RKO (cell line): ENCODE results near the gene TSHZ3.

Experiments
- DNase-seq: peaks from one replicate; pipeline ENCODE4 v3.0.0-alpha.2; 2016; ENCODE audit warnings: low spot score

The TSHZ3 gene

DNA sequence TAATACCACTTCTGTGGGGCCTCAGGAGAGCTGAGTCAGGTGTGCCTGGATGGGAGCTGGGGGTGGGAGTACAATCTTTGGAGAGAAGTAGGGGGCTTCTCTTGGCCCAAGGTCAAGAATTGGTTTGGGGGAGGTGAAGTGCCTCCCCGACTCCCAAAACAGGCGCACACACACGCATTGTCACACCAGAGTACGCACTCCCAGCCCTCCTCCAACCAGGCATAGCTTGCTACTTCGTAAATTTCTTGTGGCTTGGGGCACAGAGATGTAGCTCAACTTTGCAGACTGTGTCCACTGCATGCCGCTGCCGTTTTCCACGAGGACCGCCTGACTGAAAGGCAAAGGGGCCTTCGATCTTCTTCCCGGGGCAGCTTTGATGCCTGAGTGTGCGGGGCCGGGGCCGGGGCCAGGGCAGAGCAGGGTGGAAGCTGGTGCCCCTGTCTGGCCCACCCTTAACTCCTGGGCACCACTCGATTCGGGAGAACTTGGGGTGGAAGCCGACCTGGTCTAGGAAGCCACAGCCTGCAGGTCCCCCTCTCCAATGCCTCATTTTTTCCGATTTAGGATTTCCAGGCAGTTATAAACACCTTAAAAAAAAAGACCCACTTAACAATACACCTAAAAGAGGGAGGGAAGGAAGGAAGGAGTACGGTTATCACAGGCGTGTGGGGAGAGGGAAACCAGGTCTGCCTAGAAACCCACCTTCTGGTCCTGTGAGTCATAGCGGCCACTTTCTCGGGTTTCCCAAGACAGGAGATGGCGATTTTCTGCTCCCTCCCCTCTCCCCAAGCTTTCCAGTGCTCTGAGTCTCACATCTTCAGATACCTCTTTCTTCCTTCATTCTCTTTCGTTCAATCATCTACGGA lies 5.8 kb upstream of the TSHZ3 start:
- no peak for DNase-seq

DNA sequence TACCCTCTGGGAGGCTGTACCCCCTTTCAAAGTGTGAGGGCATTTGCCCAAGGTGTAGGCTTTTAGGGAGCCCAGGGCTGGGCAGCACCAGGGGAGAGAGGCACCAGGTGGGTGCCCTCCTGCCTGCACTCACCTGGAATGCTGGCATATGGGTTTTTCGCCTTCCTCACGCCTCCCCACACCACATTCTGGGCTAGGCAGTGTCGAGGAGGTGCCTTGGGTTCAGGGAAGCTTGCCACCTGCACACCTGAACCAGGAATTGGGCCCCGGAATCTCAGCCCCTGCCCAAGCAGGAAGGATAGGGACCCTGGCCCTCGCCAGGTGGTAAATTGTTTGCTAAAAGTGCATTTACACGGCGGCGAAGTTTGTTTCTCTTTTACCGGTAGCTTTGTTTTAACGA lies 5.1 kb upstream of the TSHZ3 start:
- DNase-seq: no peak

DNA sequence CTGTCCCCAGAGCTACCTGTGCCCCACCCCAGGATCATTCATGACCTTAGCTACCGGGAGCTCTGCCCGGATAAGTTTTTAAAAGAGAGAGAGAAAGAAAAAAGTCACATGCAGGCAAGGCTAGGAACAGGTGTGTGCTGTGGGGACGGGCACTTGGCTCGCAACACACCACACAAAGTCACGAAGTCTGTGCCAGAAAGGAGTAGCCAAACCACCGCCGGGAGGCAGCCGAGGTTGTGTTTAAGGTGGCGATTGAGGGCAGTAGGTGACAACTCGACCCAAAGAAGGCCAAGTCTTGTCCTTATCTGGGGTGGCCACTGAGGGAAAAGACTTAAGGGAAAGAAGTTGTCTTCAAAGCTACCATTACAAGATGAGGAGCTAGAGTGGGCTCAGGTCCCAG lies 4.6 kb upstream of the TSHZ3 start:
- DNase-seq: no peak

DNA sequence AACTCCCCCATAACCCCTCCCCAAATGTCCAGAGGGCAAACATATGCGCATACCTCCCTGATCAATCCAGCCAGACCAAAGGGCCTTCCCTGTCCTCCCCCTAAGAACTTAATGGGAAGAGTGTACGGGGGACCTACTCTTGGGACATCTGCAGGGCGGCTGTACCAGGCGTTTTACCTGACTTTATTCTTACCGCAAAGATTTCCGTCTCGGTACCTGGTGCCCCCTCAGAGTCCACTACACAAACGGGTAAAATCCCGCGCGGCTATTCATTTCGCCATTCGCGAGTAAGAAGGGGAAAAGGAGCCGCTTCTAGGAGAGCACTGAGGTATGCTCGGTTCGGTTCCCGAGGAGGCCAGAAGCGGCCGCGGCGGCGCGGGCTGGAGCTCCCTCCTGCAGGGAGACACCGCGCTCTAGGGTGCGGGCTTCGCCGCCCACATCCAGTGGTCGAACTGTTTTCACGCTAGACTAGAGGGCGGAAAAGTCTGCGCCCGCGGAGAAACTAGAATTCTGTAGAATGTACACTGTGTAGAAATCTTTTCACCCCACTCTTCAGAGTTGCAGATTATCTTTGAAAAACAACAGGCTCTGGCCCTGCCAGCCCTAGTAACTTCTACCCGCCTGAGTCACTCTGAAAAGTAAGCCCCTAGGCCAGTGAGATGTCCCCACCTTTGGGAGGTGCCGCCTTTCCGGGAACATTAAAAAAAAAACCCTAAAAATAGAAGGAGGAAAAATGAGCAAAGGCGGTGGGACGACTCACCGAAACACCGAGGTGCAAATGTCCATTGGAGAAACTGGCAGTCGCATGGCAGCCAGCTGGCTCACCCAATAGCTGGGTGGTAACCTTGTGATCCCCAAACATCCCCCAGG lies 3.8 kb upstream of the TSHZ3 start:
- DNase-seq: no peak

DNA sequence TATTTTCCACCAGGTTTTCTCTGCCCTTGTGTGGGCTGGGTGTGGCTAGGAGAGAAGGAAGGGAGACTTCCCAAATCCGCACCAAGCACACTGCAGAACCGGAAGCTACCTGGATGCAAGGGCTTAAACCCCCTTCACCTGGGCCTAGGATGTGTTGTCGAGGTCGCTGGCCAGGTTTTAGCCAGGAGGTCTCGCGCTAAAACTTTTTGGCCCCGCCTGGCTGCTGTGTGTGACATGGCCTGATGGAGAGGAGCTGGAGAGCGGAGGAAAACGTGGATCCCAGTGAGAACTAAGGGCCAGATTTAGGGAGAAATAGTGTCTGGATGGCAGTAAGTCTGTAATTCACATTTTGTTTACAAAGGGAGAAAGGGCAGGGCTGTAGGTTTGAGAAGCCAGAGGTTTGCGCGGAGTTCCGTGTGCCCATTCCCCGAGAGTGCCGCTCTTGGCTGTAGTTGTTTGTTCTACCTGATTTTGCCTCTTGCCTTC lies 3.1 kb upstream of the TSHZ3 start:
- DNase-seq: no peak

DNA sequence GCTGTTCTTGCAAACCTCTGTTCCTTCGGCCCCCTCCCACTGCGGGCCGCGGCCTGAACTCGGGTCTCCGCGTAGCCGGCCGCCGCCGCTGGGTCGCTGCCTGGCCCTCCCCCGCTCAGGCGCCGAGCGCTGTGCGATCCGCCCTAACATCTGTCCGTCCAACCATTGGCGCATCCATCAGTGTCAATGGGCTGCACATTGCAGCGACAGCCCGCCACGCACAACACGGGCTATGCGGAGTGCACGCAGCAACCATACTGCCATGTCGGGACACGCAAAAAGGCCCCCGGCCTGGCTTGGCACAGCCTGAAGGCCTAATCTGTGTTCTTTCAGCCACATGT lies 2.6 kb upstream of the TSHZ3 start:
- no peak for DNase-seq

DNA sequence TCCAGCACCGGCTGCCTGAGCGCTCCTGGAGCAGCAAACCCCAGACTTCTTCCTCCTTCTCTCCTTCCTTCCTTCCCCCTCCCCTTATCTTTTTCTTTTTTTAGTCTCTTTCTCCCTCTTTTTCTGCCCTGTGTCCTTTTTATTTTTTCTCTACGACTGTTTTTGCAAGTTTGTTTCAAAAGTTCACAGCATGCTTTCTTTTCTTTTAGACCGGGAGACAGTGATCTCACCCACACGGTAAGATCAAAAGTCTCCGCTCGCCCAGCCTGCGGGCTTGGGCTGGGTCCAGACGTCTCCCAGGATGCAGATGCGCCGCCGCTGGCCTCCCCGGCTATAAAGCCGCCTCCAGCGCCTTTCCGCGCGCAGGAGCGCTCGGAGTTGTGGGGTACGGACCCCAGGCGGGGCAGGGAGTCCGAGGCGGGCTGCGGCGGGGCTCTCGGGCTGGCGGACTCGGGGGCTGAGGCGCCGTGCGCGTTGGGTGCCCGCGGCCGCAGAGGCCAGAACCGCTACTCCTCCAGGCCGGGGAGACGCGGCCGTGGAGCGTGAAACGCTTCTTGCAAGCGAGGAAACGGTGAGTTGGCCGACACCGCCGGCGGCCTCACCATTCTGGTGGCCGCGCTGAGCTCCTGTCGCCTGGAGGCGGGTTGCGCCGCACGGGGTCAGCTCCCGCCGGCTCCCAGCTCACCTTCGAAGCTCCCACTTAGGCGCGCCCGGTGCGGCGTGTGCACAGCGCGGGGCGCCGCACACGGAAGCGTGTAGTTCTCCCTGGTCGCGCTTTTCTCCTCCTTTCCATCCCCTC lies 2.0 kb upstream of the TSHZ3 start:
- no peak for DNase-seq

DNA sequence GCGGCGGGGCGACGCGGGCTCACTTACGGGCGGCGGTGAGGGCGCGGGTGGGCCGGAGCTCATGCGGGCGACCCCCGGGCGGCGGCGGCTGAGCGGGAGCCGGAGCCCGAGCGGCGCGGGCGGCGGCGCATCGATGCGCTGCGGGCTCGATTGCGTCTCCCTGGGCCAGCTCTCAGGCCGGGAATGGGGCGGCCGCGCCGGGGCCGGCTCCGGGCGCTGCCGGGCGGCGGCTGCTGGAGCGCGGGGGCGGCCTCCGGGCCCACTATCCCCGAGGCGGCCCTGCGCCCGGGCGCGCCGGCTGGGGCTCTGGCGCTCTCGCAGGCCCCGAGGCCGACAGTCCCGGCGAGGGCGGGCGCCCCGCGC lies 1.4 kb upstream of the TSHZ3 start:
- DNase-seq: no peak

DNA sequence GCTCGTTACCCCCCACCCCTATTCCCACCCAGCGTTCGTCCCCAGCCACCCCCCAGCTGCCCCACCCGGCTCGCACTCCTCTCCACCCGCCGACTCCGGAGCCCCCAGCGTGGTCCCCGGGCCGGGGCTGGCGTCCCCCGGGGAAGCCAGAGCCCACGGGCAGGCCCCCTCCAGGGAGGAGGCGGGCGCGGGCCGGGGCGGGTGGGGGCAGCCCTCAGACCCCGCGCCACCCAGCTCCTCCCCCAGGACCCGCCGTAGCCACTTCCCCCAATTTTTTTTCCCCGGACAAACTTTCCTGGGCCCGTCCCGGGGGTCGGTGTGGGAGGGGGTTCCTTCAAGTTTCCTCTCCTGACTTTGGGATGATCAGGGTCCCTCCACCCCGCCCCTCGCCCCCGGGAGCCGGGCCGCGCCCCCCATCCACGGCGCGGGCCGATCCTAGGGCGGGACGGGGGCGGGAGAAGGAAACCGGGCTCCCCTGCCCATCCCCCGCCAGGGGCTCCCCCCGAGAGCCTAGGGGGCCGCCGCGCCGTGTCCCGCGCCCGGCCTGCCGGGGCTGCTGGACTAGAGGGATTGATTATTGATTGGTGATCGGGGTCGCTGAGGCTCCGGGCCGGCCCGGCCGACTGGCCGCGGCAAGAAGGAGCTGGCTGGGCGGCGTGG lies 927 bp upstream of the TSHZ3 start:
- no peak for DNase-seq

DNA sequence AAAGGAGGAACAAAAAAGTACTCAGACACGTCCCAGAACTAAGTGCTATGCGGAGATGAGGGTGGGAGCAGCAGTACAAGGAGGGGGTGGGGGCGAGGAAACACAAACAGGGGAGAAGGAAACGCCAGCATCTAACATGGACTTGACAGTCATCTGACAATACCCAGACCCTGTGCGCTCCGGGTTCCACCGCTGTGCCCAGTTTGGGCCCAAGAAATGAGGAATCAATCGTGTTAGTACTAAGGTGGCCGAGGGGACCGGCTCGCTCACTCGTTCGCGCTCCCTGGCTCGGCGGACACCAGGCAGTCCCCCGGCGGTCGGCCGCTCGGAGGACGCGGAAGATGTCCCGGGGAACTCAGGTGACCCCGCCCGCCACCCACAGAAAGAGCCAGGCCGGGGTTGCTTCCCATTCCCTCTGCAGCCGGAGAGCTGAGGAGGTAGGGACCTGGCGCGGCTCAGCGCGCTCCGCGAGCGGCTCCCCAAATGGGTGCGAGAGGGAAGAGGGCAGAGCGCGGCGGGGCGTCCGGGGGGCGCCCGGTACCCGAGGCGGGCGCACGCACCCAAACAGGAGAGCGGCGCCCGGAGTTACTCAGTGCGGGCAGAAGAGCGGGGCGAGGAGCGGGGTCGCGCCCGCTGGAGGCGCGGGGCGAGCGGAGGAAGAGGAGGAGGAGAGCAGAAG lies 616 bp downstream of the TSHZ3 start:
- no peak for DNase-seq

DNA sequence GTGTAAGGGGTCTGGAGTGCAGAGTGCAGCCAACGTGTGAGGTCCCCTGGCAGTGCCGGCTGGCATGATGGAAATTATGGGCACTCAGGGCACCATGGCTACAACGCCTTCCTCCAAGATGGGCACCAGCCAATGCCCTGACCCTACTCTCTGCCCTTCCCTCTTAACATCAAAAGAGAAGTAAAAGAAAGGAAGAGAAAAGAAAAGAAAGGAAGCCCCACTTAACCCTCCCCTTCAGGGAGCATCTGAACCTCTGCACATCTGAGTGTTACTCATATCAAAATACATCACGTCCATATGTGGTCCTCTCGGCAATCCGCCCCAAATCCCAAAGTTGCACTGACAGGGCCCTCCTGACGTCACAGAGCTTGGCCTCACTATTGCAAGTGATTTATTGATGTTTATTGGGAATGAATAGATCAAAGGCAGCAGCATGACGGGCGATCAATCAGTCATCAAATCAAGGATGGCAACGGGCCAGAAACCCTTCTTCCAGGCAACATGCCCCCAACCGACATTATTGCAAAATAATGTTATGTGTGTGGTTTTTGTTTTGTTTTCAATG lies 1.3 kb downstream of the TSHZ3 start:
- DNase-seq: no peak

DNA sequence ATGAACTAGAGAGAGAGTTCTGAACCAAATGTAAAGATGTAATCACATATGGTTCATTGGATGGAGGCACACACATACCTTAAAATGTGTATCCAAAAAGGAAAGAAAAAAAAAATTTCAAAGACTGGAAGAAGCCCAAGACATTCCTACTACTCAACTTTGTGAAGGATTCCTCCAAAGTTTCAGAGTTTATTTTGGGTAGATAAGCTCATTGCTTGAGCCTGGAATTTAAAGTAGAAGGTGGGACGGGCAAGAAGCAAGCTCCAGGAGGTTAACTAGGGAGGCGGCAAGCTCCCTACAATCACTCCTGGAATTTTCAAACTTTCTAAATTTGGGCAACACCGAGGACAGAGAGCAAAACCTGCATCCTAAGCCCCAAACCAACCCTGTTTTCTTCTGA lies 1.9 kb downstream of the TSHZ3 start:
- DNase-seq: no peak

DNA sequence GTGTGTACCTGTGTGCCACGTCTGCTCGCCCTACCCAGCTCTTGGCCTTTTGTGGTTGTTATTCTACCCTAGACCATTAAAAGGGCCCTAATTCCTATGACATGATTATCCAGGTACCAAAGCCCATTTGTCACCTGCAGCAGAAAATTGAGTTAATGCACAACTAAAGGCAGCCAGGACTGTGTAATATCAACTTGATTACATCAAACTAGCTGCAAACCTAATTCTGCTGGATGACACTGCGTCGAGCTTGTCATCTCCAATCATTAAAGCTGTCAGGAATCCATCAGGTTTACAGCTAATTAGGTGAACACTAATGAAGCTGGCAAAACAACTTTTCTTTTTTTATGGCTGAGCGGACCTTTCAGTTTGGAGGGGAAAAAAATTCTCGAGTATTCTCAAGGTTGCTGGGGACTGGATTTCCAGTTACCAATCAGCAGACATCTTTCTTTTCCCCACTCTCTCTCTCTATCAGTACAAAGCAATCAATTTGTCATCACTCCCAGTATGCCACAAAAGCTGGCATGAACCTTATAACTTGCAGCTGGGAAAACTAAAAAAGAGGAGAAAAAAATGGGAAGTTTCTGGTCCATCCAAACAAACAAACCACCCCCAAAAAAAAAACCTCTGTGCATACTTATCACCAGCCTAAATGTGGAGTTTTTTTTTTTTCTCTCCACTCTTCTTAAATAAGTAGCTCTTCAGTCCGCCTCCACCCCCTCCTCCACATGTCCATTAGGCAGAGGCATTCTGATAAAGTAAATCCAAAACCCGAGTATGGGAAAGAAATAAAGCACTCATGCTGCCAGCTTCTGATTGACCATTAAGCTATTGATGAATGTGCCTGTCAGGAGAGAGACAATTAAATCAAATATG lies 2.8 kb downstream of the TSHZ3 start:
- no peak for DNase-seq

DNA sequence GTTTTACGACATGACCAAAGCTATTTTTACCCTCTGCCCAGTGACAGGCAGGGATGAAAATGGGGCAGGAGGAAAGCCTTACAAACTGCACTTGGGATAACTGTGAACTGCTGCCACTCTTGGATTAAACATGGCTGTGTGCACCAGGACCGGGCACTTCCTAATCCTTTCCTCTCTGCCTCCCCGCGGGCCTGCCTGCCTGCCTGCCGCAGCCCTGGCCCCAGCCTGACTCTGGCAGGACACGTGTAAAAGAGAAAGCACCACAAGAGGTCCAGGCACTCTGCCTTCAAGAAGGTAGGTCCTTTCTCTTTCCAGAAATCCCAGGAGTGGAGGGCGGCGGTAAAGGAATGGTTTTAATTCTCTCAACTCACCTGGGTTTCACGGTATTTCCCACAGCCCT lies 4.8 kb downstream of the TSHZ3 start:
- DNase-seq: no peak

DNA sequence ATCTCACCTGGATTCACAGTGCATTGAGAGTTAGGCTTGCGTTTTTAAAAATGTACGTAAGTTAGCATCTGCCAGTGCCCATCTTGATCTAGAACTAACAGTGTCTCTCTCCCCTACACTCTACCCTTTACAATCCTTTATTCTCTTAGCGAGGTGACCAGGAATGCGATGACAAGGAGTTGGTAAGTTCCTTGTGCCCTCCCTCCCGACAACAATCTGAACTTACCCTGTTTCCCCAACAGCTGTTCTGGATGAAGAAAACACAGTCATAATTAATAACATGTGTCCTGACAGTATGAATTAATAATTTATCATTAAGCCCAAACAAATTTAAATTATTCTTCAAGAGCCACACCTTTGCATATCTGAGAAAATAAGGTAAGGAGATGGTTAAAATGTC lies 6.3 kb downstream of the TSHZ3 start:
- DNase-seq: no peak

DNA sequence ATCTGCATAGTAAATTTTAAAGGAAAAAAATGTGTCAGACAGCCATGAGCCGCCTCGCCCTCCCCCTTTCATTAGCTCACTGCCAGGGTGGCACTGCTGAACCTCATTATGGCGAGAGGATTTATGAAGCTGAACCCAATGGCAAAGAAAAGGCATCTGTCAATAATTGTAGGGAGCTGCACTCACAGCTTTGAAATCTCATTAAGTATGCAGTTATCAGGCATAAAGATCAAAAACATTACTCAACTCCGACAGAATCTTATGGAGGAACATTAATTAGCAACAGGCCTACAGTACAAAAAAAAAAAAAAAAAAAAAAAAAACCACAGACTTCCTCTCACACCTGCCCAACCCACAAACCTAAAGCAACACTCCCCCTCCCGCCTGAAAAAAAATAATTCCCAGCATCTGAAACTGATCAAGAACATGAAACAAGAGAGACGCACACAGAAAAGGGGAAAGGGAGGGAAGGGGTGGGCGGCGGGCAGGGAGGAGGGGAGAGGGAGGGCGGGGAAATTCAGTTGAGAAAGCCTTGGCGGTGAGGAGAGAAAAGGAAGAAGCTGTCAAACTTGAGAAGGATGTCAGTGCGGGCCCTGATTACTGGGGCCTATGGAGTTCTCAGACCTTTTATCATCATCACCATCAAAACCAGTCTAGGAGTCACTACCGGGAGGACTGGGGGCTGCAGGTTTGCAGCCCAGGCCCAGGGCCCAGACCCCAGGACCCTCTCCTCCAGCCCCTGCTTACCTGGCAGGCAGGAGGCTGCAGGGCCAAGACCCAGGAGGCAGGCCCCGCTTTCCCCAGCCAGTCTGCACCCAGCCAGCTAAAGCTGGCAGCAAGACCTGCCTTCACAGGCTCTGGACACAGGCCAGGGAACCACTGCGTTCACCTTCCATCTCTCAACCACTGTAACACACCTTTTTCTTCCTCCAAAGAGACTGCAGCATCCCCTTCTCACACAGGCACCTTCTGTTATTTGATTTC lies 8.9 kb downstream of the TSHZ3 start:
- DNase-seq: no peak

DNA sequence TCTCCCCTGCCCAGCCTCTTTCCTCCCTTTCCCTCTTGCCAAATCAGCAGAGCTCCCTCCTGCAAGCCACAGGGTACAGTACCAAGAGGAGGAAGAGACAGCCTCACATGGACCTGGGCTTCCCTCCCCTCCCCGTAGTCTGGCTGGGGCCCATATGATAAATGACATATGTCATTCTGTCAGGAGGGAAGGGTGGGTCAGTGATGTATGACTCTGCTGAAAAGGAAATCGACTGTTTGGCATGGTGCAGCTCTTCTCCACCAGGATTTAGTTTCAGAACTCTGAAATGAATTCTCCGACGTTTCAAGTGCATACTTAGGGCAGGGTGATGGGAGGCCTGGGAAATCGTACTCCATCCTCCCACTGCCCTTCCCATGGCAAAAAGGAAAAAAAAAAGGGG lies 9.8 kb downstream of the TSHZ3 start:
- no peak for DNase-seq

DNA sequence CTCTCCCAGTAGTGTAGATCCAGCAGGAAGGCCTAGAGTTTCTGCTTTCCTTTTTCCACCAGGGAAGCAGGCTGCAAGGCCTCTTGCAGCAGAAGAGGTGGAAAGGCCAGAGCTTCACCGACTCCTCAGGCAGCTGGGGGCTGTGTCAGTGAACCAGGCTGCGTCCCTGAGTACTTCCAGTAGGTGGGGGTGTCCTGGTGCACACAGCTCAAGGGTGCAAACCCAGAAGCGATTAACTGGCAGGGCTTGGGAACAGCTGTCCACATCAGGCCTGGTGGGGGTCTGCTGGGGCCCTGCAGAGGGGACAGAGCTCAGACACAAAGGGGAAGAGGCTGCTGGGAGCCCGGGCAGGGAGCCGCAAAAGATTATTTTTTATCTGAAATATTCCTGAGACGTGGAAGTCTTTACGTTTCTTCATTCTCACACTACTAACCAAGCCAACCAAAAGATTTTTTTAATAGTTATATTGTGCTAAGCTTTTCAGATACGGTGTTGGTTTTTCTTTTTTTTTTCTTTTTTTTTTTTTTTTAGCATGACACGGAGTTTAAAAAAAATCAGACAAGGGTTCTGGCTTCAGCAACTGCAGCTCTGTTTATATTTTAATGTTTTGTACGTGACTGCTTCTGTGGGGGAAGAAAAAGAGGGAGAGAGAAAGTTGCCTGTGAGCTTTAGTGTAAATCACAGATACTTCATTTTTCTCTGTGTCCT lies 11.0 kb downstream of the TSHZ3 start:
- DNase-seq: peak; percentile 32
